K562 (cell line): ENCODE measurements around the gene DOLPP1.

Experiments
- CREM ChIP-seq: IDR thresholded peaks from 2 replicates; pipeline ENCODE4 v1.6.1; 2014; ENCODE audit warnings: antibody characterized with exemption, low read depth
- HDAC1 ChIP-seq, 2 experiments: fragments of 450-650 bp; IDR thresholded peaks; 2 replicates each; pipeline ENCODE4 v1.6.1; 2016 to 2017; ENCODE audit warnings: inconsistent platforms in 1 of 2, mild to moderate bottlenecking in 1 of 2, moderate library complexity in 1 of 2
- POLR2G ChIP-seq: fragments of 200-400 bp; formaldehyde crosslinking; IDR thresholded peaks from 2 replicates; pipeline ENCODE4 v1.6.1; 2017; ENCODE audit warnings: low read depth, mild to moderate bottlenecking, antibody characterized with exemption, low read length, moderate library complexity

GRCh38 chr9:129071526-129072126 is 9.3 kb upstream of the DOLPP1 start:
- TF ChIP-seq CREM (no peak), HDAC1 (IDR thresholded peaks at IDR 0.05) (0 out of 4 replicates have a peak, but pooled peaks of 1 of the 2 experiments have one; percentile 15), POLR2G (no peak; the same call in 1 of the 2 replicates)
